WTC11 (cell line): Measurements from ENCODE around the gene SPATA12.

Experiments
- ATF2 ChIP-seq: sonication (generic); formaldehyde crosslinking; IDR thresholded peaks from 2 replicates; pipeline ENCODE4 v1.8.1; 2022; ENCODE audit warnings: low read depth, missing genetic modification reagents, borderline replicate concordance
- CTCF ChIP-seq: fragments of 200-600 bp; IDR thresholded peaks from 2 replicates; pipeline ENCODE4 v1.8.0; 2022; ENCODE audit warnings: antibody characterized with exemption
- E2F1 ChIP-seq: sonication (generic); formaldehyde crosslinking; IDR thresholded peaks from 2 replicates; pipeline ENCODE4 v1.8.0; 2022; ENCODE audit warnings: mild to moderate bottlenecking, missing genetic modification reagents
- FOXP1 ChIP-seq: sonication (generic); formaldehyde crosslinking; IDR thresholded peaks from 2 replicates; pipeline ENCODE4 v1.8.0; 2022; ENCODE audit warnings: missing genetic modification reagents, mild to moderate bottlenecking, moderate library complexity, borderline replicate concordance
- SP1 ChIP-seq: sonication (generic); formaldehyde crosslinking; conservative IDR thresholded peaks from 2 replicates; pipeline ENCODE4 v1.8.1; 2022; ENCODE audit warnings: missing genetic modification reagents
- ZNF219 ChIP-seq: sonication (generic); formaldehyde crosslinking; IDR thresholded peaks from 2 replicates; pipeline ENCODE4 v1.8.0; 2023; ENCODE audit warnings: missing genetic modification reagents, mild to moderate bottlenecking, borderline replicate concordance
- ZSCAN18 ChIP-seq: fragments of 250-450 bp; sonication (Bioruptor Pico); IDR thresholded peaks from 2 replicates; pipeline ENCODE4 v2.1.2; 2022; ENCODE audit warnings: mild to moderate bottlenecking, moderate library complexity

- TF ChIP-seq ZNF219 (no peak), ZSCAN18 (CRISPR knock-in tag) (no peak), CTCF (no peak), FOXP1 (CRISPR knock-in tag) (no peak), E2F1 (CRISPR knock-in tag) (no peak), SP1 (CRISPR knock-in tag) (no peak), ATF2 (CRISPR knock-in tag) (no peak)
Measured at GRCh38 chr3:57053122-57053521, 7.3 kb upstream of the SPATA12 start.
